K562 (cell line): ENCODE measurements around the gene PDE3A.

Source experiments
- CTCF ChIP-seq, 3 experiments: IDR thresholded peaks in 2 of 3; conservative IDR thresholded peaks in 1 of 3; 2 replicates each; pipeline ENCODE4 v1.5.1; 2011 to 2012; ENCODE audit warnings: low read length in 3 of 3, mild to moderate bottlenecking in 3 of 3, control low read depth in 2 of 3, improper control_type of control experiment in 1 of 3, inconsistent platforms in 1 of 3, low read depth in 1 of 3, mixed read lengths in 1 of 3, moderate library complexity in 1 of 3; ENCODE audit not compliant: insufficient read depth in 2 of 3
- TF ChIP-seq, protein P1 (sequence below): sonication (generic); formaldehyde crosslinking; IDR thresholded peaks from 2 replicates; pipeline ENCODE4 v1.8.0; 2022; ENCODE audit warnings: mild to moderate bottlenecking, missing genetic modification reagents

DNA sequence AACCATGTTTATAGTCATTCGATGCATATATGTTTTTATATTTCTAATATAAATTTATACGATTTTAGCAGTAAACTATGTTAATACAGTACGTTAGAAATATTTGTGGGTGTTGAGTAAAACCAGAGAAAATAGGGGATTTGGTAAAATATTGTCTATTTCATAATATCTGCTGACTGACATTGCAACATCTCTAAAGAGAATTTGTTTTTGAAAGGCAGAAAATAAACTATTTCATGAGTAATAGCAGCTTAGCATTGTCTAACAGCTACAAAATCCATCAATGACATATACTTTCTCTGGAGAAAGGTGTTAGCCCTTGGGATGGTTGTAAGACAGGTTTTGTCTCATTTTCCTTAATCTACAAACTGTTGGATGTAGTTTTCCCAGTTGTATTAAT lies 144.9 kb downstream of the PDE3A start:
- no peak for TF ChIP-seq CTCF (IDR thresholded peaks at IDR 0.05 in 2 of 3, conservative IDR thresholded peaks at IDR 0.05 in 1 of 3; ENCODE audit: insufficient read depth in 2 of 3, low read depth in 1 of 3, low read length in 3 of 3)
- TF ChIP-seq, protein P1, sequence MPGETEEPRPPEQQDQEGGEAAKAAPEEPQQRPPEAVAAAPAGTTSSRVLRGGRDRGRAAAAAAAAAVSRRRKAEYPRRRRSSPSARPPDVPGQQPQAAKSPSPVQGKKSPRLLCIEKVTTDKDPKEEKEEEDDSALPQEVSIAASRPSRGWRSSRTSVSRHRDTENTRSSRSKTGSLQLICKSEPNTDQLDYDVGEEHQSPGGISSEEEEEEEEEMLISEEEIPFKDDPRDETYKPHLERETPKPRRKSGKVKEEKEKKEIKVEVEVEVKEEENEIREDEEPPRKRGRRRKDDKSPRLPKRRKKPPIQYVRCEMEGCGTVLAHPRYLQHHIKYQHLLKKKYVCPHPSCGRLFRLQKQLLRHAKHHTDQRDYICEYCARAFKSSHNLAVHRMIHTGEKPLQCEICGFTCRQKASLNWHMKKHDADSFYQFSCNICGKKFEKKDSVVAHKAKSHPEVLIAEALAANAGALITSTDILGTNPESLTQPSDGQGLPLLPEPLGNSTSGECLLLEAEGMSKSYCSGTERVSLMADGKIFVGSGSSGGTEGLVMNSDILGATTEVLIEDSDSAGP (CRISPR knock-in tag), result no peak
